IPS-NIHi7 (cell line): ENCODE measurements around the gene FCRLB.
"Not testable (repeated sequence)": the region's sequence is repeated elsewhere in the genome, so short reads cannot be mapped to it uniquely, and the experiment has no call there.

Experiments
- DNase-seq: peaks from one replicate; pipeline ENCODE4 v3.0.0; 2012; ENCODE audit warnings: mixed read lengths; ENCODE audit errors: extremely low spot score

Gene FCRLB, protein sequence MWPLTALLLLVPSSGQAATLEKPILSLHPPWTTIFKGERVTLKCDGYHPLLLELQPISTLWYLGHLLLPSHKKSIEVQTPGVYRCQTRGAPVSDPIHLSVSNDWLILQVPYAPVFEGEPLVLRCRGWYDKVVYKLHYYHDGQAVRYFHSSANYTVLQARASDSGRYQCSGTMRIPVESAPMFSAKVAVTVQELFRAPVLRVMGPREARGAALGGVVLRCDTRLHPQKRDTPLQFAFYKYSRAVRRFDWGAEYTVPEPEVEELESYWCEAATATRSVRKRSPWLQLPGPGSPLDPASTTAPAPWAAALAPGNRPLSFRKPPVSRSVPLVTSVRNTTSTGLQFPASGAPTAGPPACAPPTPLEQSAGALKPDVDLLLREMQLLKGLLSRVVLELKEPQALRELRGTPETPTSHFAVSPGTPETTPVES

GRCh38 chr1:161720956-161721737 is at the start of gene FCRLB:
TSS of gene FCRLB (plus strand) at chr1:161721544. CDS start at chr1:161722673, 1,129 bp downstream.
- no peak for DNase-seq

GRCh38 chr1:161673437-161673836 is 47.9 kb upstream of the FCRLB start:
- DNase-seq: not testable (repeated sequence)

GRCh38 chr1:161674447-161674846 is 46.9 kb upstream of the FCRLB start:
- DNase-seq: not testable (repeated sequence)

GRCh38 chr1:161674908-161675307 is 46.4 kb upstream of the FCRLB start:
- not testable (repeated sequence) for DNase-seq

- no peak for DNase-seq
Measured at GRCh38 chr1:161676441-161676840, 44.9 kb upstream of the FCRLB start.

DNA sequence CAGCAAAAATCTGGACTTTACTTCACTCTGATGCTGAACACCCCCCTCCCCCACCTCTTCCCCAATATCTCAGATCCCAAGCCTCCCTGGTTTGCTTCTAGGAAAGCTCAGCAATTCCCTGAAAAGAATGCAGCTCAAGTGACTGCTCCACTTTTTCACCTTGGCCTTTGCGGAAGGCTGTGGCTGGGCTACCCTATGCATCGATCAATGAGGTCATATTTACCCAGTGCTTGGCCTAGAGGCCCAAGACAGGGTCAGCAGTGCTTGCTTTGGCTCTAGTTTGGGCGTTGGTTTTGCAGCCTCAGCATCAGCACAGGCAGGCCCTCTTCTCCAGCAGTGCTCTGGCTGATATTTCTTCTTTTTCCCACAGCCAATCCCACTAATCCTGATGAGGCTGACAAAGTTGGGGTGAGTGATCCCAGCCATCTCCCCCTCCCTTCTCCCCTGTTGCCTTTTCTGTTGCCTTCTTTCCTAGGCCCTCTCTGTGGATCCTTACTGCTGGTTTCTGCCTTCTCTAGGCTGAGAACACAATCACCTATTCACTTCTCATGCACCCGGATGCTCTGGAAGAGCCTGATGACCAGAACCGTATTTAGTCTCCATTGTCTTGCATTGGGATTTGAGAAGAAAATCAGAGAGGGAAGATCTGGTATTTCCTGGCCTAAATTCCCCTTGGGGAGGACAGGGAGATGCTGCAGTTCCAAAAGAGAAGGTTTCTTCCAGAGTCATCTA is 44.2 kb upstream of the FCRLB start:
- no peak for DNase-seq

- DNase-seq: no peak
Measured at GRCh38 chr1:161678500-161678899, 42.8 kb upstream of the FCRLB start.

DNA sequence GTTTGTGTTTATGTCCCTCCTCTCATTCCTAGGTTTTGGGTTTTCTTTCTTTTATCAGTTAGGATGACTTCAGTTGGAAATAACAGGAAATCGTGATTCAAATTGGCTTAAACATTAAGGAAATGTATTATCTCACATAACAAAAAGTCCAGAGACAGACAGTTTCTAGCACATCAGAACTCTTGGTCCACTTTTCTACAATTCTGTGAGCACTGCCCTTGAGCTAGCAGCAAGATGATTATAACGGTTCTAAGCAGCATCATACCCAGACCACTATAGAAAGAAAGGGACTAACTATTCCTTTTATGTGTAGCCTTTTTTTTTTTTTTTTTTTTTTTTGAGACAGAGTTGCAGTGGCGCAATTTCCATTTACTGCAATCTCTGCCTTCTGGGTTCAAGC is 39.5 kb upstream of the FCRLB start:
- DNase-seq: no peak

- DNase-seq: no peak
Measured at GRCh38 chr1:161688946-161689345, 32.4 kb upstream of the FCRLB start.

DNA sequence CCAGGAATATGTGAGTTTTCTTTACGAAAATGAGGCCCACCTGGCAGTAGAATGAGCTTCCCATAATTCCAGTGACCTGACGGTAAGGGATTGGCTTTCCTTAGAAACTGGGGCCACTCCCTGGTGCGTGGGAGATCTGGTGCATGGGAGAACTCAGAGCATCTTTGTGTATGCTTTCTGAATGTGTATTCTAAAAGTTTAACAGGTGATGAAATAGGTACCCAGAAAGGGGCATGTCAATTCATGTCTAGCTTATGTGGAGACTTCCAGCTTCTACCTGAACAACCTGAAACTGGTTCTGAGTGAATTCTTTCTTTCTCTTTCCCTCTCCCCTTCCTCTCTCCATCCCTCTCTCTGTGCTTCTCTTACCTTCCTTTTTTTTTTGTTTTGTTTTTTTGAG is 29.5 kb upstream of the FCRLB start:
- DNase-seq: no peak

GRCh38 chr1:161693020-161693712 is 28.2 kb upstream of the FCRLB start:
- DNase-seq: not testable (repeated sequence)

DNA sequence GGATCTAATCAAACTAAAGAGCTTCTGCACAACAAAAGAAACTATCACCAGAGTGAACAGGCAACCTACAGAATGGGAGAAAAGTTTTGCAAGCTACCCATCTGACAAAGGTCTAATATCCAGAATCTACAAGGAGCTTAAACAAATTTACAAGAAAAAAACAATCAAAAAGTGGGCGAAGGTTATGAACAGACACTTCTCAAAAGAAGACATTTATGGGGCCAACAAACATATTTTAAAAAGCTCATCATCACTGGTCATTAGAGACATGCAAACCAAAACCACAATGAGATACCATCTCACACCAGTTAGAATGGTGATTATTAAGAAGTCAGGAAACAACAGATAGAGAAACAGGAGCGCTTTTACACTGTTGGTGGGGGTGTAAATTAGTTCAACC is 23.0 kb upstream of the FCRLB start:
- DNase-seq: not testable (repeated sequence)

DNA sequence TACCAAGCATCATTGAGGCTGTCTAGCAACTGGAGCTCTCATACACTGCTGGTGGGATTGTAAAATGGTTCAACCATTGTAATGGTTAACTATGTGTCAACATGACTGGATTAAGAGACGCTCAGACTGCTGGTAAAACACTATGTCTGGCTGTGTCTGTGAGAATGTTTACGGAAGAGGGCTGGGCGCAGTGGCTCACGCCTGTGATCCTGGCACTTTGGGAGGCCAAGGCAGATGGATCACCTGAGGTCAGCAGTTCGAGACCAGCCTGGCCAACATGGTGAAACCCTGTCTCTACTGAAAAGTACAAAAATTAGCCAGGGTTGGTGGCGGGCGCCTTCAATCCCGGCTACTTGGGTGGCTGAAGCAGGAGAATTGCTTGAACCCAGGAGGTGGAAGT is 19.1 kb upstream of the FCRLB start:
- no peak for DNase-seq

DNA sequence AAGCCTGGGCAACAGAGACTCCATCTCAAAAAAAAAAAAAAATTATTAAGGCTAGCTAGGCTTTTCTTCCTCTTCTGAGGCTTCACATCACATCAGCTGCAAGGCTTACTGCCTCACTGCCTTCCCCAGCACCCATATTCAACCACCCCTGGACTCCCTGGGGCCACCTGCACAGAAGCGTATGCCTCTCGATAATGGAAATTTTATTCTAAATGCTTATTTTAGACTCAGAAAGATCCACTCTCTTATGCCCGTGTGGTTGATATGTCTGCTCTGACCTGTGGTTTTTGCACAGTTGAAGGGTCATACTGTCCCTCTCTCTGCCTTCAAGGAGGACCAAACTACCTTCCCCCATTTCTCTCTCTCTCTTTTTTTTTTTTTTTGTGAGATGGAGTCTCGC is 15.8 kb upstream of the FCRLB start:
- DNase-seq: no peak

- no peak for DNase-seq
Measured at GRCh38 chr1:161706113-161706481, 15.2 kb upstream of the FCRLB start.

DNA sequence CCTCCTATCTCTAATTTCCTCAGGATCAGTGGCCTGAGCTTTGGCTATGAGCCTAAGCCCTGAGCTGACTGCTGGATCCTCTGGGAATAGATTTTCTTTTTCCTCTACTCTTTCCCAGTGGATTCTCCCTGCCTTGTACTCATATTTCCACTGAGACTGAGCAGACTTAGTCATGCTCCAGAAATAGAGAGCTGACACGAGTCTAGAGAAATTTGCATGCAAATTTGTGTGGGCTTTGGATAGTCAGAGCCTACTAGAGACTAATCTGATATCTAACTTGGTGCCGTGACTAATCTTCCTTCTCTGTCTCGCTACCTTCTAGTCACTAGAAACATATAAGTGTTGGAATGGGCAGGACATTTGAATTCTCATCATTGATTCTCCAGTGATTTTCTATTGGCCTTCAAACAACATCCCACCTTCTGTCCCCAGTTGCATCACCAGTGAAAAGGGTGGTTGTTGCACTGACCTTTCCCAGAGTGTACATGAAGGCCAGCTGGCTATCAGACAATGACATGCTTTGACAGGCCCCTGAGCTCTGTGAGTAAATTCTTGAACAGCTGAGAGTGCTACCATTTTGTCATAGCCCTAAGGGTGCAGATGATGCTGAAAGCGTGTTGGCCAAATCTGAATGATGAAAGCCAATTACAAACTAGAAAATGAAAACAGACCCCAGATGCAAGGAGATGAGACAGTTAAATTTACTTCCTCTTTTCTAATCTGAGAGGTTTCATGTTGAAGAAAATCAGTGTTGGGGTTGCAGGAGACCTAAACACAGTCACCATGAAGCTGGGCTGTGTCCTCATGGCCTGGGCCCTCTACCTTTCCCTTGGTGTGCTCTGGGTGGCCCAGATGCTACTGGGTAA is 14.6 kb upstream of the FCRLB start, which contains the start of gene FCRLA:
Gene FCRLA (plus strand): TSS at position 748 of the 866 bp plus-strand sequence. CDS start 36 bp downstream, at position 784.
- DNase-seq: no peak

DNA sequence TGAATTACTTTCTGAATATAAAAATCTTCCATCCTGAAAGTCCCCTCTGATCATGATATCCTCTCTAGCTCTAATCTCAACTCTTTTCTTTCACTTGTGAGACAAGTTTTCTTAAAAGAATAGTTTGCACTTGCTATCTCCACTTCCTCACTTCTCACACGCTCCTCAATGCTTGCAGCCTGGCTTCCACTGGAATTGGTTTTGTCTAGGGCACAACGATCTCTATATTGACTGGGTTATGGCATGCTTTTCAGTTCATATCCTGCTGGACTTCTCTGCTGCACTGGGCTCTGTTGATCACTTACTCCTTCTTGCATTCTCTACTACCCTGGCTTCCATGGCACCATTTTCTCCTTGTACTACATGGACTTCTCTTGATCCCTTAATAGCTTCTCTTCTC is 13.8 kb upstream of the FCRLB start:
- no peak for DNase-seq

- DNase-seq: no peak
Measured at GRCh38 chr1:161709373-161709772, 12.0 kb upstream of the FCRLB start.

DNA sequence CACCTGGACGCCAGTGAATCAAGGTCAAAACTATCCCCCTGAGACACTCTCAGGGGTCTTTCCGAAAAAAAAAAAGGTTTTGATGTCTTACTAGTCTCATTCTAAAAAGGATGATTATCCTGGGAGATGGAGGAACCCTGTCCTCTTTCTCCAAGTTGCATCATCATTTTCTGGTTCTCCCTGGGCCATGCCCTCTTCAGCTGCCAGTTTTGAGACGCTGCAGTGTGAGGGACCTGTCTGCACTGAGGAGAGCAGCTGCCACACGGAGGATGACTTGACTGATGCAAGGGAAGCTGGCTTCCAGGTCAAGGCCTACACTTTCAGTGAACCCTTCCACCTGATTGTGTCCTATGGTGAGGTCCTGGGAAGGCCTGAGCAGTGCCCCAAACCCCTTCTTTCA is 10.8 kb upstream of the FCRLB start:
- DNase-seq: no peak

- DNase-seq: no peak
Measured at GRCh38 chr1:161718559-161719324, 2.6 kb upstream of the FCRLB start.
